Measurements from ENCODE around the gene DOCK4.
A peak's percentile ranks its signal among the peaks of the same experiment; 100 is the strongest.

DOCK4 gene

GRCh38 chr7:111710839-111711380 lies 495.3 kb downstream of the DOCK4 start:
- DNase-seq = peak; percentile 3

- no peak for DNase-seq
Measured at GRCh38 chr7:111708072-111708471, 498.1 kb downstream of the DOCK4 start.

- no peak for DNase-seq
Measured at GRCh38 chr7:111705807-111706206, 500.4 kb downstream of the DOCK4 start.

- no peak for DNase-seq
Measured at GRCh38 chr7:111697771-111698170, 508.4 kb downstream of the DOCK4 start.

- no peak for DNase-seq
Measured at GRCh38 chr7:111694376-111694775, 511.8 kb downstream of the DOCK4 start.

- DNase-seq = no peak
Measured at GRCh38 chr7:111690364-111691111, 515.7 kb downstream of the DOCK4 start.

GRCh38 chr7:111685349-111685748 lies 520.9 kb downstream of the DOCK4 start:
- DNase-seq = no peak

GRCh38 chr7:111682588-111683340 lies 523.4 kb downstream of the DOCK4 start:
- DNase-seq = no peak

- DNase-seq = no peak
Measured at GRCh38 chr7:111681242-111681641, 525.0 kb downstream of the DOCK4 start.

- peak; percentile 72 for DNase-seq
Measured at GRCh38 chr7:111678986-111679385, 527.2 kb downstream of the DOCK4 start.

GRCh38 chr7:111678281-111678680 lies 527.9 kb downstream of the DOCK4 start:
- DNase-seq = no peak

- peak; percentile 33 for DNase-seq
Measured at GRCh38 chr7:111677848-111678247, 528.4 kb downstream of the DOCK4 start.

GRCh38 chr7:111676811-111677210 lies 529.4 kb downstream of the DOCK4 start:
- no peak for DNase-seq
